Measurements from ENCODE around the gene MYBPH.

- TF ChIP-seq MAZ (IDR thresholded peaks at IDR 0.05; ENCODE audit: borderline replicate concordance, low read depth, low read length) (no peak), JUNB (IDR thresholded peaks at IDR 0.05) (no peak), CTCF (IDR thresholded peaks at IDR 0.05) (no peak), EP300 (IDR thresholded peaks at IDR 0.05) (no peak), EHF (CRISPR knock-in tag; IDR thresholded peaks at IDR 0.05) (no peak), HOXB13 (CRISPR knock-in tag; IDR thresholded peaks at IDR 0.05; ENCODE audit: low read depth) (no peak), ZC3H11A (IDR thresholded peaks at IDR 0.05) (no peak)
Observed at GRCh38 chr1:203174324-203174985, 1.2 kb downstream of the MYBPH start.
